ENCODE results near the gene CRKL.

CRKL gene

DNA sequence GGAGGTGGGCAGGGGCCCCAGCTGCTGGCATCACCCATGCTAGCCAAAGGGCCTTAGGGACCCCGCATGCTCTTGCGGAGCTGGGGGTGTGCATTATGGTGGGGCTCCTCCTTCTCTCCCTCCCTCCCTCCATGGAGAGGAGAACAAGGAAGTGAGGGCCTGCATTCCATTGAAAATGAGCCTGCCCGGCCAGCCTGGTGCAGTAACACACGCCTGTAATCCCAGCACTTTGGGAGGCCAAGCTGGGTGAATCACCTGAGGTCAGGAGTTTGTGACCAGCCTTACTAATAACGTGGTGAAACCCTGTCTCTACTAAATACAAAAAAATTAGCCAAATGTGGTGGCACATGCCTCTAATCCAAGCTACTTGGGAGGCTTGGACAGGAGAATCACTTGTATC, 36.0 kb upstream of the CRKL start:
- no peak for TF ChIP-seq CTCF (IDR thresholded peaks at IDR 0.05; ENCODE audit: low read depth, low read length)
- no peak for DNase-seq (ENCODE audit: extremely low read depth, low read depth)

DNA sequence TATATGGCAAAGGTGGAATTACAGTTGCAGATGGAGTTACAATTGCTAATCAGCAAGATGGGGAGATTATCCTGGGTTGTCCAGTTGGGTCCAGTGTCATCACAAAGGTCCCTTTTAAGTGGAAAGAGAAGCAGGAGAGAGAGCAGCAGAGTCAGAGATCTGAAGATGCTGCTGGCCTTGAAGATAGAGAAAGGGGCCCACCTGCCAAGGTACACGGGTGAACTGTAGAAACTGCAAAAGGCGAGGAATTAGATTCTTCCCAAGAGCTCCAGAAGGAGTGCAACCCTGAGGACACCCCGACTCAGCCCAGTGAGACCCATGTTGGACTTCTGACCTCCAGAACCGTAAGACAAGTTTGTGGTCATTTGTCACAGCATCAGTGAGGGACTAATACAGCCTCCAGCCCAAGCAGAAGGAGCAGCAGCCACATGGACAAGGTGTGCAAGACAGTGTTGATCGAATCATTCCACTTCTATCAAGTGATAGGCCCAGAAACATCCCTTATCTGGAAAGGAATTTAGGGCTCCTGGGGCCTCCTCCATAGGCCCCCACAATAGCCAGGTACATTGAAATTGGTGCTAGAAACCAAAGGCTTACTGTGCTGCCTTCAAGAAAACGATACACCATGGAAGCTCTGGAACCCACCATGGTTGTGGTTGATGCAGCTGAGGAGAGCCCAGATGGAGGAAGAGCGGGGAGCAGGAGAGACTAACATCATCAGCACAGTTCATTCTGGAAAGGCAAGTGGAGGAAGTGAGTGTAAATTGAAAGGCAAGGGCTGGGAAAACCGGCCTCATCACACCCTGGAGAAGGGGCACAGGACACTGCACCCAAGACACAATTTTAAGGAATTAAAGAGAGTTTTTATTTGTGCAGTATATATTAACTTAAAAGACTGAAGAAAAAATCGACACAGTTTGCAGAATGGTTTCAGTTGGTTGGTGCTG, 35.1 kb upstream of the CRKL start:
- TF ChIP-seq CTCF (IDR thresholded peaks at IDR 0.05; ENCODE audit: low read depth, low read length): no peak
- DNase-seq (ENCODE audit: extremely low read depth, low read depth): no peak

GRCh38 chr22:20882855-20883254, 34.4 kb upstream of the CRKL start:
- DNase-seq (ENCODE audit: extremely low read depth, low read depth): no peak
- no peak for TF ChIP-seq CTCF (IDR thresholded peaks at IDR 0.05; ENCODE audit: low read depth, low read length)

- no peak for DNase-seq (ENCODE audit: extremely low read depth, low read depth)
- no peak for TF ChIP-seq CTCF (IDR thresholded peaks at IDR 0.05; ENCODE audit: low read depth, low read length)
Measured at GRCh38 chr22:20884454-20884853, 32.8 kb upstream of the CRKL start.

DNA sequence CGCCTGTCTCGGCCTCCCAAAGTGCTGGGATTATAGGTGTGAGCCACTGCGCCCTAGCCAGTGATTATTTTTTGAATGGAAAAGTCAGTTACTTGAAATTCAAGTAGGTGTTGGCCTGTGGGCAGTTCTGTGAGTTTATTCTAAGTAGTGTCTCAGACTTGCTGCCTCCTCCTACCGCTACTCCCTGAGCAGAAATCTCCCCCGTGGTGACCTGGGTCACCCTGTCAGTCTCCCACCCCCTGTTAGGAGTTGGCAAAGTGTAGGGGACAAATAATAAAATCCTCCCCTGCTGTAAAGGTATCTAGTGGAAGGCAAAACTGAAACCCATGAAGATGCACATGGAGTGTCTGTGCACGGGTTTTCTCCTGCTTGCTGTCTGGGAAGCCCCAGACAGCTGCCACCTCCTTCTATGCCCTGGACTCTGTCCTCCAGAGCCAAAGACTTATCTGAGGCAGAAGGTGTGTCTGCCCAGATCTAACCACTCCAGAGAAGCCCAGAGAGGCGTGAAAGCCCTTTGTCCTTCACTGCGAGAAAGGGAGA, 32.1 kb upstream of the CRKL start:
- DNase-seq (ENCODE audit: extremely low read depth, low read depth): no peak
- TF ChIP-seq CTCF (IDR thresholded peaks at IDR 0.05; ENCODE audit: low read depth, low read length): no peak

DNA sequence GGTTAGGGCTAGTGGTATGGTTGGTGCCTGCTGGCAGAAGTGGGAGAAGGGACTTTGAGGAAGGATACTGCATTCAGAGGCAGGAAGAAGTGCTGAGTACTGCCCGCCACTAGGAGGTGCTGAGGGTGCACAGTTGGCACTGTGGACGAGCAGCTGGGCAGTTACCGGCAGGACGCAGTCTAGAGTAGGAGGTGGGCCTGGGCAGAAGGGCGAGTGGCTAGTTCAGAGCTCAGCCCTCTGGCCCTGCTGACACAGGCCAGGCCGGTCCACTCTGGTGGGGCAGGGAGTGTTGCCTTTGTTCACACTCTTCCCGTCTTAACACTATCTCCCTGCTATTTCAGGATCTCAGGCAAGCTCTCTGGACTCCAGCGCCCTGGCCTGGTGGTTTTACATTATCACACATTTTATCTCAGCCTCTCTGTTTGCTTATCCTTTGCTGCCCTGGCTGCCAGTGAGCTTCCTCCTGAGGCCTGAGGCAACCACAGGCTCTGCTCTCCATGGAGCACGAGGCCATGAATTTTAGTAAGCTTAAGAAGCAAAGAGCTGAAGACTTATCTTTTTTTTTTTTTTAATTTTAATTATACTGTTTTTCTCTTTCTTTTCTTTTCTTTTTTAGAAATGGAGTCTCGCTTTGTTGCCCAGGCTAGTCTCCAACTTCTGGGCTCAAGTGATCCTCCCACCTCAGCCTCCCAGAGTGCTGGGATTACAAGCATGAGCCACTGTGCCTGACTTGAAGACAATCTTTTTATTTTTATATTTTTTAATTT, 31.5 kb upstream of the CRKL start:
- peak; percentile 98 for TF ChIP-seq CTCF (IDR thresholded peaks at IDR 0.05; ENCODE audit: low read depth, low read length)
- peak; percentile 59 for DNase-seq (ENCODE audit: extremely low read depth, low read depth)

GRCh38 chr22:20887375-20887774, 29.8 kb upstream of the CRKL start:
- DNase-seq (ENCODE audit: extremely low read depth, low read depth): no peak
- TF ChIP-seq CTCF (IDR thresholded peaks at IDR 0.05; ENCODE audit: low read depth, low read length): no peak

Data from AG09319 (cell line).